ENCODE measurements around the gene ACOT7.

DNA sequence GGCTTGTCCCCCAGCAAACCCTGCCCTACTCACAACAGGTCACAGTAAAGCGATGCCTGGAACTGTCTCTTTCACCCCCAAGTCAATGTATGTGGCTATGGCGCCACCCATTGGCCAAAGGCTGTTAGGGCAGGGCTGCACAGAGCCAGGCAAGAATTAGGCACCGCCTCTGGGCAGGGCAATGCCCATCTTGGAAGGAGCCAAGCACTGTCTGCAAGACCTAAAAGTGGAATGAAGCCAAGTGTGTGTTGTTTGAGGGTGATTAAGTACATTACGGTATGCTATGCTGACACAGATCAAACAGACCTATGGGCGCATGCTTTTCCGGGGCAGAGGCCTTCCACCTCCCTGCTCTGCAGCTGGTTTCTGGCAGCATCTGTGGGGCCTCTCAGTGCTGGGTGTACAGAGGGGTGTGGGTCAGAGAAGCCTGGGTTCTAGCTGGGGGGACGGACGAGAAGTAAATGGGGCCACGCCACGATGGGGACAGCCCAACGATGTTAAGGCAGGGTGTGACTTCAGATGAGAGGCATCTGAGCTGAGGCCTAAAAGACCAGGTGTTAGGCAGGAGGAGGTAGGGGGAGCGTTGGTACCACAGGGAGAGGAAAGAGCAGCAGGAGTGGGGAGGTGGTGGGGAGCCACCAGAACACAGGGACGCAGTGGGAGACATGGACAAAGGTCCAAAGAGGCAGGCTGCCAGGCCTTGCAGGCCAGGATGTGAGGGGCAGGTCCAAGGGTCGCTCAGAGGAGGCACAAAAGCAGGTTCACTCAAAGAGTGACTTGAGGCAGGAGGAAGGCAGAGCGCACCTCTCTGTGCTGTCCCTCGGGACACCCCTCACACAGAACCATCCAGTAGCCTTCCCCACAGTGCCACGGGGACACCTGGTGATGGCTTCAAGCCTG, 49.8 kb downstream of the ACOT7 start:
- no peak for TF ChIP-seq ZNF367 (CRISPR knock-in tag; IDR thresholded peaks at IDR 0.05; ENCODE audit: borderline replicate concordance)
- no peak for TF ChIP-seq ZNF549 (CRISPR knock-in tag; IDR thresholded peaks at IDR 0.05)
- no peak for TF ChIP-seq PHF5A (CRISPR knock-in tag; IDR thresholded peaks at IDR 0.05; ENCODE audit: low read depth, unreplicated experiment)
- no peak for TF ChIP-seq ZNF781 (CRISPR knock-in tag; IDR thresholded peaks at IDR 0.05; ENCODE audit: borderline replicate concordance, not compliant biosample characterization)
- TF ChIP-seq SALL1 (CRISPR knock-in tag; IDR thresholded peaks at IDR 0.05) = peak; percentile 23; the same call in 1 of the 2 replicates
- TF ChIP-seq, protein P1, sequence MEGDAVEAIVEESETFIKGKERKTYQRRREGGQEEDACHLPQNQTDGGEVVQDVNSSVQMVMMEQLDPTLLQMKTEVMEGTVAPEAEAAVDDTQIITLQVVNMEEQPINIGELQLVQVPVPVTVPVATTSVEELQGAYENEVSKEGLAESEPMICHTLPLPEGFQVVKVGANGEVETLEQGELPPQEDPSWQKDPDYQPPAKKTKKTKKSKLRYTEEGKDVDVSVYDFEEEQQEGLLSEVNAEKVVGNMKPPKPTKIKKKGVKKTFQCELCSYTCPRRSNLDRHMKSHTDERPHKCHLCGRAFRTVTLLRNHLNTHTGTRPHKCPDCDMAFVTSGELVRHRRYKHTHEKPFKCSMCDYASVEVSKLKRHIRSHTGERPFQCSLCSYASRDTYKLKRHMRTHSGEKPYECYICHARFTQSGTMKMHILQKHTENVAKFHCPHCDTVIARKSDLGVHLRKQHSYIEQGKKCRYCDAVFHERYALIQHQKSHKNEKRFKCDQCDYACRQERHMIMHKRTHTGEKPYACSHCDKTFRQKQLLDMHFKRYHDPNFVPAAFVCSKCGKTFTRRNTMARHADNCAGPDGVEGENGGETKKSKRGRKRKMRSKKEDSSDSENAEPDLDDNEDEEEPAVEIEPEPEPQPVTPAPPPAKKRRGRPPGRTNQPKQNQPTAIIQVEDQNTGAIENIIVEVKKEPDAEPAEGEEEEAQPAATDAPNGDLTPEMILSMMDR (CRISPR knock-in tag; IDR thresholded peaks at IDR 0.05) = peak; percentile 98
- no peak for TF ChIP-seq GABPA (IDR thresholded peaks at IDR 0.05; ENCODE audit: low read depth, low read length)
- TF ChIP-seq GABPA (CRISPR knock-in tag; IDR thresholded peaks at IDR 0.05; ENCODE audit: low read depth) = no peak
- no peak for TF ChIP-seq EZH2 (conservative IDR thresholded peaks at IDR 0.05; ENCODE audit: low read depth, low read length)
- 0 out of 2 replicates have a peak, but pooled peaks have one; percentile 33 for TF ChIP-seq IRF2 (CRISPR knock-in tag; IDR thresholded peaks at IDR 0.05)
- no peak for TF ChIP-seq TCF7L2 (IDR thresholded peaks at IDR 0.05; ENCODE audit: low read depth, low read length)
- TF ChIP-seq ZNF670 (CRISPR knock-in tag; IDR thresholded peaks at IDR 0.05; ENCODE audit: borderline replicate concordance) = no peak
- TF ChIP-seq, protein P2, sequence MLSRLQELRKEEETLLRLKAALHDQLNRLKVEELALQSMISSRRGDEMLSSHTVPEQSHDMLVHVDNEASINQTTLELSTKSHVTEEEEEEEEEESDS (CRISPR knock-in tag; IDR thresholded peaks at IDR 0.05; ENCODE audit: borderline replicate concordance) = no peak

Measured in HepG2 (cell line).